Activated T-cell treated with anti-CD3 and anti-CD28 coated beads, Interleukin-2, amount 50 U/mL, for 1 hour (primary cell): ENCODE results near the gene PARP6.

Experiments
- DNase-seq: peaks from one replicate; pipeline ENCODE4 v3.0.0-alpha.2; 2020

The PARP6 gene

GRCh38 chr15:72230197-72231065, 41.9 kb downstream of the PARP6 start:
- DNase-seq, result peak; percentile 62

- DNase-seq, result no peak
Observed at GRCh38 chr15:72229947-72230196, 42.5 kb downstream of the PARP6 start.

GRCh38 chr15:72229076-72229946, 43.0 kb downstream of the PARP6 start:
- peak; percentile 46 for DNase-seq

GRCh38 chr15:72227720-72228119, 44.6 kb downstream of the PARP6 start:
- DNase-seq, result no peak

- peak; percentile 47 for DNase-seq
Observed at GRCh38 chr15:72227192-72227586, 45.2 kb downstream of the PARP6 start.

- no peak for DNase-seq
Observed at GRCh38 chr15:72223278-72223677, 49.1 kb downstream of the PARP6 start.

GRCh38 chr15:72222393-72222792, 50.0 kb downstream of the PARP6 start:
- no peak for DNase-seq

- no peak for DNase-seq
Observed at GRCh38 chr15:72220687-72221086, 51.7 kb downstream of the PARP6 start.

- DNase-seq, result no peak
Observed at GRCh38 chr15:72217216-72217615, 55.1 kb downstream of the PARP6 start.

- DNase-seq, result no peak
Observed at GRCh38 chr15:72216079-72216478, 56.3 kb downstream of the PARP6 start.

- DNase-seq, result no peak
Observed at GRCh38 chr15:72207558-72208085, 64.7 kb downstream of the PARP6 start.

- no peak for DNase-seq
Observed at GRCh38 chr15:72206677-72207000, 65.7 kb downstream of the PARP6 start.

- DNase-seq, result no peak
Observed at GRCh38 chr15:72205896-72206676, 66.3 kb downstream of the PARP6 start.

GRCh38 chr15:72205273-72205672, 67.1 kb downstream of the PARP6 start:
- DNase-seq, result no peak

GRCh38 chr15:72203507-72203837, 68.9 kb downstream of the PARP6 start:
- no peak for DNase-seq

GRCh38 chr15:72202801-72203506, 69.4 kb downstream of the PARP6 start:
- DNase-seq, result no peak

GRCh38 chr15:72202302-72202701, 70.1 kb downstream of the PARP6 start:
- no peak for DNase-seq

GRCh38 chr15:72201391-72201921, 70.9 kb downstream of the PARP6 start:
- DNase-seq, result no peak

GRCh38 chr15:72200395-72201237, 71.7 kb downstream of the PARP6 start:
- DNase-seq, result no peak

GRCh38 chr15:72199721-72200212, 72.6 kb downstream of the PARP6 start:
- DNase-seq, result peak; percentile 79

GRCh38 chr15:72199205-72199515, 73.2 kb downstream of the PARP6 start:
- no peak for DNase-seq
